ENCODE measurements around the gene TFCP2L1. TPM values are rescaled to one million over a fixed set of nuclear protein-coding genes. Genes with fewer than 3 reads are reported as not detected.

The TFCP2L1 gene
- total RNA-seq, 2 experiments from 2014 or later, result 0.03 to 0.06 TPM

DNA sequence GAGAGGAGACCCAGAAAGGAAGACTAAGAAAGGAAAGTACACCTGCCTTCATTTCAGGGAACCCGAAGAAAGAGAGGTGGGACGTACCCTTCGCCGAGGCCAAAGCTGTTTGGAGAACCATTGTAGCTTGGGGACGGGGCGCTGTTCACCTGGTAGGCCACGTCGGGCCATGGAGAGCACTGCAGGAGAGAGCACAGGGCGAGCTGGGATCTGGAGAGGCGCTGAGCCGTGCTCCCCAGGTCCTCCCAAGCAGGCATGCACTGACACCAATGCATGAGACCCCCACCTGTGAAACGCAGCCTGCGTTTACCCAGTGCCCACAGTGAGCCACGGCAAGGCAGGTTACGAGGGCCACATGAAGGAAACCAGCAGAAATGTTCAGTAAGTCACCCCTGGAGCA is 45.5 kb downstream of the TFCP2L1 start:
- DNase-seq, result no peak
- H3K27ac Mint-ChIP-seq, result no peak overlapping the region
- H3K27me3 Mint-ChIP-seq, result no peaks in the 10 kb centered on the region
- H3K9me3 Mint-ChIP-seq, result no peaks in the 10 kb centered on the region
- H3K36me3 Mint-ChIP-seq, result no peaks in the 10 kb centered on the region
- no peak overlapping the region for H3K4me3 Mint-ChIP-seq
- POLR2A ChIA-PET, result interaction anchor here (0.9 kb wide), 1 partner anchor 37 kb away, joined by 3 read pairs; no protein-coding TSS in a partner anchor
- H3K4me1 Mint-ChIP-seq, result no peaks in the 10 kb centered on the region
- no peak for ATAC-seq (ENCODE audit: low read depth)

DNA sequence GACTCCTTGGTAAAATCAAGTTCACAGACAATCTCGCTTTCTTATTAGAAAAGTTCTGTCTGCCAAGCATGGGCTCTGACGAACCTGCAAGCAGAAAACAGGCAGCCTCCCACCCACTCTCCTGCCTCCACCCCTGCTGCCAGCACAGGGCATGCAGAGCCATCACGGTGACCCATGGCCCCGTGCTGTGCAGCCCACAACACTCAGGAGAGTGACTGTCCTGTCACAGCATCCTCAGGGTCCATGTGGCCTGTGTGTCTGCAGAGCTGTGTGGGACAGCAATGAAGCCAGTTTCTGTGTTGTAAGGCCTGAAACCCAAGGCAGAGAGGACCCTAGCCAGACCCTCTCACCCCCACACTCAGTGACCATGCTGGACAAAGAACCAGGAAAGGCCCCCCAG is 46.2 kb downstream of the TFCP2L1 start:
- H3K4me3 Mint-ChIP-seq, result no peak overlapping the region
- H3K27ac Mint-ChIP-seq, result no peak overlapping the region
- ATAC-seq (ENCODE audit: low read depth) (no peak), DNase-seq (no peak)
- H3K27me3 Mint-ChIP-seq, result no peaks in the 10 kb centered on the region
- no peaks in the 10 kb centered on the region for H3K4me1 Mint-ChIP-seq
- H3K9me3 Mint-ChIP-seq, result no peaks in the 10 kb centered on the region
- POLR2A ChIA-PET, result interaction anchor here (0.9 kb wide), 1 partner anchor 37 kb away, joined by 3 read pairs; no protein-coding TSS in a partner anchor
- no peaks in the 10 kb centered on the region for H3K36me3 Mint-ChIP-seq

DNA sequence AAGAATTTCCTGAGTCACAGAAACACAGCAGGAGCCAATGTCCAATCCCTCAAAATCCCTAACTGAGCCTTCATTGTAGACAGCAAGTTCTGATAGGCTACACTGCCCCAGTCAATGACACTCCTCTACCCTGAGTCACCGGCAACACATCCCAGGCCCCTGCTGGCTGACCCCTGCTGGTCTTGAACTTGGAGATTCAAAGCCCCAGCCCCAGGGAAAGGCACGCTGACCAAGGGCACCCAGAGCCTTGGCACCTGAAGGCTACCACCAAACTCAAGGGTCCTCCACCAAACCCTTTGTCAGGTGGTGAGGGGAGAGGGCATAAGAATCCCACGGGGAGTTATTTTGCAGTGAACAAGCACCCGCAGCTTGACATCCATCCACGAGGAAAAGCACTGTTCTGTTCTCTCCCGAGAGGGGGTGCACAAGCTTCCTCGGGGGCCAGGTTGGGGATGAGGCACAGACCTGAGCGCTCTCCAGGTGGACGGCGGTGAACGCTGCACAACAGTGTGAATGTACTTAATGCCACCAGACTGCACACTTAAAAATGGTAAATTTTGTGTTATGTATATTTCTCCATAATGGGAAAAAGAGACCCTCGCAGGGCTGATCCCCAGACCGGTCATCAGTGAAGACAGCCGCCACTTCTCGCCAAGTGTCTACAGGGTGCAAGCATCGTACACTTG is 46.9 kb downstream of the TFCP2L1 start:
- Mint-ChIP-seq H3K27ac (no peak overlapping the region), H3K9me3 (no peaks in the 10 kb centered on the region), H3K4me1 (no peaks in the 10 kb centered on the region), H3K4me3 (no peak overlapping the region), H3K36me3 (no peaks in the 10 kb centered on the region), H3K27me3 (no peaks in the 10 kb centered on the region)
- DNase-seq (no peak), ATAC-seq (ENCODE audit: low read depth) (no peak)
- POLR2A ChIA-PET, result no interaction called here

- DNase-seq (no peak), ATAC-seq (ENCODE audit: low read depth) (no peak)
- Mint-ChIP-seq H3K27ac (no peak overlapping the region), H3K9me3 (no peaks in the 10 kb centered on the region), H3K4me1 (no peaks in the 10 kb centered on the region), H3K36me3 (no peaks in the 10 kb centered on the region), H3K27me3 (no peaks in the 10 kb centered on the region), H3K4me3 (no peak overlapping the region)
- POLR2A ChIA-PET, result no interaction called here
These were observed 47.5 kb downstream of the TFCP2L1 start for GRCh38 chr2:121237336-121237979.

DNA sequence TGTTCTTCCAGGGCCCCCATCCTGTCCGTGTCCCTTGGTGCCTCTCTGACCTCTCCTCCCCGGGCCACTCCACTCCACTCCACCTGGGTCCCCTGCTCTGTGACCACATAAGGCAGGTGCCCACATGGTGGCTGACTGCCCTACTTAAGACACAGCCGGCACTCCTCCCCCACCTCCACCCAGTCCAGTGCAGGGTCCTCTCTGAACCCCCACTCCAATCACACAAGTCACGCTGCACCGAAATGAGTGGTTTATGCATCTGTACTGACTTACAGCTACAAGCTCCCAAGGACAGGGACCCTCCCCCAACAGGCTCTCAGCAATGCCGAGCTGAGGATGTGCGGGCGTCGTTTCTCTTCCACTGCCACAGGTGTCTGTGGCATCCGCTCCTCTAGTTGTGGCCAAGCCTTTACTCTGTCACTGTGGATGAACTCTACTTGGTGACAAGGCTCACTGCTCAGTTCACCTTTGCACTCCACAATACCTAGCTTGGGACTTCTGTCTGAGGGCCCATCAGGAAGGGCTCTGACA is 48.3 kb downstream of the TFCP2L1 start:
- Mint-ChIP-seq H3K36me3 (no peaks in the 10 kb centered on the region), H3K27ac (no peak overlapping the region), H3K9me3 (no peaks in the 10 kb centered on the region), H3K4me3 (no peak overlapping the region), H3K4me1 (no peaks in the 10 kb centered on the region), H3K27me3 (no peaks in the 10 kb centered on the region)
- ATAC-seq (ENCODE audit: low read depth), result no peak
- POLR2A ChIA-PET, result no interaction called here
- DNase-seq, result no peak

- no peaks in the 10 kb centered on the region for H3K27me3 Mint-ChIP-seq
- H3K9me3 Mint-ChIP-seq, result no peaks in the 10 kb centered on the region
- no peak for ATAC-seq (ENCODE audit: low read depth)
- no peaks in the 10 kb centered on the region for H3K36me3 Mint-ChIP-seq
- no peak overlapping the region for H3K4me3 Mint-ChIP-seq
- POLR2A ChIA-PET, result no interaction called here
- no peaks in the 10 kb centered on the region for H3K4me1 Mint-ChIP-seq
- no peak overlapping the region for H3K27ac Mint-ChIP-seq
- DNase-seq, result no peak
These were observed 48.8 kb downstream of the TFCP2L1 start for GRCh38 chr2:121236101-121236640.

DNA sequence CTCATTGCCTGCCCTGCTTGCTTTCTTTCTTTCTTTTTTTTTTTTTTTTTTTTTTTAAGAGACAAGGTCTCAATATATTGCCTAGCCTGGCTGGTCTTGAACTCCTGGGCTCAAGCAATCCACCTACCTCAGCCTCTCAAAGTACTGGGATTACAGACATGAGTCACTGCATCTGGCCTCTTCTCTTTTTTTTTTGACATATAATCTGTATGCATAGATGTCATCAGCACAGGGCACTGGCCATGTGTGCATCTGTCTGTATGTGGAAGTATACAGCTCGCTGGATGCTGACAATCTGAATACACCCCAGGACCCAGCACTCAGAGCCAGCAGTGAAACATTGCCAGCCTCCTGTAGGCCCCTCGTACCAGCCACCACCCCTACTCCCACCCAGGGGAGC is 49.5 kb downstream of the TFCP2L1 start:
- POLR2A ChIA-PET, result no interaction called here
- DNase-seq (no peak), ATAC-seq (ENCODE audit: low read depth) (no peak)
- H3K27ac Mint-ChIP-seq, result no peak overlapping the region
- H3K4me3 Mint-ChIP-seq, result no peak overlapping the region
- no peaks in the 10 kb centered on the region for H3K27me3 Mint-ChIP-seq
- no peaks in the 10 kb centered on the region for H3K9me3 Mint-ChIP-seq
- H3K4me1 Mint-ChIP-seq, result no peaks in the 10 kb centered on the region
- no peaks in the 10 kb centered on the region for H3K36me3 Mint-ChIP-seq

- Mint-ChIP-seq H3K36me3 (no peaks in the 10 kb centered on the region), H3K27ac (no peak overlapping the region), H3K4me3 (no peak overlapping the region), H3K27me3 (no peaks in the 10 kb centered on the region), H3K4me1 (no peaks in the 10 kb centered on the region), H3K9me3 (no peaks in the 10 kb centered on the region)
- DNase-seq (no peak), ATAC-seq (ENCODE audit: low read depth) (no peak)
- POLR2A ChIA-PET, result no interaction called here
These were observed 50.2 kb downstream of the TFCP2L1 start for GRCh38 chr2:121234791-121235190.

- Mint-ChIP-seq H3K9me3 (no peaks in the 10 kb centered on the region), H3K27ac (no peak overlapping the region), H3K36me3 (no peaks in the 10 kb centered on the region), H3K27me3 (no peaks in the 10 kb centered on the region), H3K4me1 (no peaks in the 10 kb centered on the region), H3K4me3 (no peak overlapping the region)
- ATAC-seq (ENCODE audit: low read depth) (no peak), DNase-seq (no peak)
- POLR2A ChIA-PET, result no interaction called here
These were observed 50.9 kb downstream of the TFCP2L1 start for GRCh38 chr2:121234144-121234543.

DNA sequence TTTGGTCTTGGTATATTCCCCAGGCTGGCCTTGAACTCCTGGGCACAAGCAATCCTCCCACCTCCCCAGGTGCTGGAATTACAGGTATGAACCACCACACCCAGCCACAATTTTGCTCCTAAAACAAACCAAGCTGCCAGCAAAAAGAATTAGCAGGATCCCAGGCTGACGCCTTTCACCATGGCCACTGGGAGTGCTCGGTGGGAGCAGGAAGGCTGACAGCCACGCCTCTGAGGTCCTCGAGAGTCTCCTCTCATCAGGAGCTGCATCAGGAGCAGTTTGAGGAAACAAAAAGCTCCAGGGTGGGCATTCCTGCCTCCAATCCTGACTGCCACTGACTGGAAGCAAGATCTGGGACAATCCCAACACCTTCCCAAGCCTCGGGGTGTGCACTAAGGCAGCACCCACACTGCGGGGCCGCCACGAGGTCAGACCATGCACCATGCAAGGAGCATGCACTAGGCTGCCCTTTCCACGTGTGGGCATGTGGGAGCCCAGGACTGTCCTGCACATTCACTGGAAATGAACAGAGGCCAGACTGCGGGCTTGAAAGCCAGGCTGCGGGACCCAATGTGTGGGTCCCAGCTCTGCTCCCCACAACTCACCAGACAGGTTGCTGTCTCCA is 51.4 kb downstream of the TFCP2L1 start:
- Mint-ChIP-seq H3K27ac (no peak overlapping the region), H3K9me3 (no peaks in the 10 kb centered on the region), H3K27me3 (no peaks in the 10 kb centered on the region), H3K36me3 (no peaks in the 10 kb centered on the region), H3K4me3 (no peak overlapping the region), H3K4me1 (no peaks in the 10 kb centered on the region)
- POLR2A ChIA-PET, result no interaction called here
- no peak for DNase-seq
- ATAC-seq (ENCODE audit: low read depth), result no peak

DNA sequence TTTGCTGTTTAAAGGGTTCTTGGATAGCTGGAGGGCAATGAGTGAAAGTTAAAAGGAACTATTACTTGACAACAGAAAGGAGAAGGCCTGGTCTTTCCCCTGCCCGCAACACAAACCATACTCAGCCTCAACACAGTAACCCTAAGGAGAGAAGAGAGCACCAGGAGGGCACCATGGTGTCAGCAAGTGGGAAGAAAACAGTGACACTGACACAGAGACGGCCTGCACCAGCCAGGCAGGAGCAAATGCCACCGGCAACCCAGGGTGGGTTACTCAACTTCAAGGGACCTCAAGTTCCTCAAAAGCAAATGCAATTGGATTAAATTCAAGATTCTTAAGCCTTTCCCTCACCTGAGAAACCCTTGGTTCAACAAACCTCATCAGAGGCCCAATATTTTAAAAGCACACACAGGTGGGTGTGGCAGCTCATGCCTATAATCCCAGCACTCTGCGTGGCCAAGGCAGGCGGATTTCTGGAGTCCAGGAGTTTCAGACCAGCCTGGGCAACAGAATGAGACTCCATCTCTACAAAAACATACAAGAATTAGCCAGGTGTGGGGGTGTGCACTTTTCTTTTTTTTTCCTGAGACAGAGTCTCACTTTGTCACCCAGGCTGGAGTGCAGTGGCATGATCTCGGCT is 52.3 kb downstream of the TFCP2L1 start:
- POLR2A ChIA-PET, result no interaction called here
- Mint-ChIP-seq H3K27ac (no peak overlapping the region), H3K4me3 (no peak overlapping the region), H3K9me3 (no peaks in the 10 kb centered on the region), H3K27me3 (no peaks in the 10 kb centered on the region), H3K36me3 (no peaks in the 10 kb centered on the region), H3K4me1 (no peaks in the 10 kb centered on the region)
- DNase-seq (no peak), ATAC-seq (ENCODE audit: low read depth) (no peak)

GRCh38 chr2:121231385-121232000 is 53.5 kb downstream of the TFCP2L1 start:
- ATAC-seq (ENCODE audit: low read depth) (no peak), DNase-seq (no peak)
- Mint-ChIP-seq H3K4me3 (no peak overlapping the region), H3K4me1 (no peaks in the 10 kb centered on the region), H3K27me3 (no peaks in the 10 kb centered on the region), H3K36me3 (no peaks in the 10 kb centered on the region), H3K27ac (no peak overlapping the region), H3K9me3 (no peaks in the 10 kb centered on the region)
- POLR2A ChIA-PET, result no interaction called here

DNA sequence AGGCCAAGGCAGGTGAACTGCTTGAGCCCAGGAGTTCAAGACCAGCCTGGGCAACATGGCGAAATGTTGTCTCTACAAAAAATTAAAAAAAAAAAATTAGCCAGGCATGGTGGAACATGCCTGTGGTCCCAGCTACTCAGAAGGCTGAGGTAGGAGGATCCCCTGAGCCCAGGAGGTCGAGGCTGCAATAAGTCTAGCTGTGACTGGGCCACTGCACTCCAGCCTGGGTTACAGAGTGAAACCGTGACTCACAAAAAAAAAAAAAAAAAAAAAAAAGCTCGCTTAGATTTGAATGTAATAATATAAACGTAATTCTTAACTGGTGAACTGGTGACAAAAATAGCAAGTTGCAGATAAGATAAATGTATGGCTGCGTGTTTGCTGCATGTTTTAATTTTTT is 56.5 kb downstream of the TFCP2L1 start:
- Mint-ChIP-seq H3K9me3 (no peaks in the 10 kb centered on the region), H3K4me1 (no peaks in the 10 kb centered on the region), H3K27ac (no peak overlapping the region), H3K36me3 (no peaks in the 10 kb centered on the region), H3K4me3 (no peak overlapping the region), H3K27me3 (no peaks in the 10 kb centered on the region)
- POLR2A ChIA-PET, result no interaction called here
- ATAC-seq (ENCODE audit: low read depth), result no peak
- DNase-seq, result no peak
